Activated T-cell treated with anti-CD3 and anti-CD28 coated beads, Interleukin-2, amount 50 U/mL, for 4 hours (primary cell): ENCODE results near the gene LARP4B. TPM values are rescaled to one million over a fixed set of nuclear protein-coding genes. Genes with fewer than 3 reads are reported as not detected.

Experiments used
- ATAC-seq, 2 donors: fragments of 200-7000 bp; cut with Tn5 transposase; one replicate each; pipeline ENCODE4 v1.10.0; 2021
- DNase-seq: peaks from one replicate; pipeline ENCODE4 v3.0.0-alpha.2; 2020
- H3K27me3 Mint-ChIP-seq: one replicate; pipeline ENCODE4 v1.8.0; 2021; ENCODE audit warnings: low read depth, mixed read lengths
- H3K36me3 Mint-ChIP-seq: one replicate; pipeline ENCODE4 v1.8.0; 2022; ENCODE audit warnings: mixed read lengths; ENCODE audit not compliant: insufficient read depth
- H3K4me1 Mint-ChIP-seq: one replicate; pipeline ENCODE4 v1.8.0; 2021; ENCODE audit warnings: low read depth, mixed read lengths
- H3K4me3 Mint-ChIP-seq: one replicate; pipeline ENCODE4 v1.8.0; 2021; ENCODE audit warnings: mild to moderate bottlenecking, moderate library complexity, mixed read lengths
- H3K9me3 Mint-ChIP-seq: one replicate; pipeline ENCODE4 v1.8.0; 2021; ENCODE audit warnings: mixed read lengths
- total RNA-seq, 3 donors: library from RNA; stranded (reverse); gene quantifications; one replicate each; pipeline ENCODE4 v1.2.1, GENCODE V29; 2021

Gene LARP4B
- total RNA-seq, 3 donors from 2014 or later = 126 to 143 (median 138) TPM

- Mint-ChIP-seq H3K9me3 (no peaks in the 10 kb centered on the region), H3K4me3 (no peak overlapping the region), H3K36me3 (peaks cover 41% of the 10 kb centered on the region), H3K27me3 (no peaks in the 10 kb centered on the region), H3K4me1 (peaks cover 3% of the 10 kb centered on the region)
- ATAC-seq (no peak), DNase-seq (no peak)
Observed at GRCh38 chr10:878895-879294, 52.6 kb downstream of the LARP4B start.

GRCh38 chr10:878333-878759 lies 53.2 kb downstream of the LARP4B start:
- no peak overlapping the region for H3K4me3 Mint-ChIP-seq
- H3K9me3 Mint-ChIP-seq = no peaks in the 10 kb centered on the region
- peaks cover 39% of the 10 kb centered on the region for H3K36me3 Mint-ChIP-seq
- H3K4me1 Mint-ChIP-seq = peaks cover 3% of the 10 kb centered on the region
- ATAC-seq (no peak), DNase-seq (no peak)
- H3K27me3 Mint-ChIP-seq = no peaks in the 10 kb centered on the region

GRCh38 chr10:876438-876837 lies 55.1 kb downstream of the LARP4B start:
- Mint-ChIP-seq H3K36me3 (peaks cover 45% of the 10 kb centered on the region), H3K4me1 (peaks cover 13% of the 10 kb centered on the region), H3K27me3 (no peaks in the 10 kb centered on the region), H3K4me3 (no peak overlapping the region), H3K9me3 (no peaks in the 10 kb centered on the region)
- DNase-seq (no peak), ATAC-seq (no peak)

- ATAC-seq (no peak), DNase-seq (no peak)
- Mint-ChIP-seq H3K36me3 (peaks cover 48% of the 10 kb centered on the region), H3K4me3 (no peak overlapping the region), H3K4me1 (peaks cover 26% of the 10 kb centered on the region), H3K9me3 (no peaks in the 10 kb centered on the region), H3K27me3 (no peaks in the 10 kb centered on the region)
Observed at GRCh38 chr10:873020-873419, 58.5 kb downstream of the LARP4B start.

- Mint-ChIP-seq H3K27me3 (no peaks in the 10 kb centered on the region), H3K4me3 (no peak overlapping the region), H3K4me1 (peaks cover 28% of the 10 kb centered on the region), H3K36me3 (peaks cover 41% of the 10 kb centered on the region), H3K9me3 (no peaks in the 10 kb centered on the region)
- no peak for ATAC-seq
- DNase-seq = no peak
Observed at GRCh38 chr10:871951-872403, 59.5 kb downstream of the LARP4B start.

- Mint-ChIP-seq H3K4me1 (peaks cover 28% of the 10 kb centered on the region), H3K27me3 (no peaks in the 10 kb centered on the region), H3K4me3 (no peak overlapping the region), H3K9me3 (no peaks in the 10 kb centered on the region), H3K36me3 (peaks cover 46% of the 10 kb centered on the region)
- DNase-seq = no peak
- peak; percentile 32 to 46 for ATAC-seq
Observed at GRCh38 chr10:870564-871166, 60.8 kb downstream of the LARP4B start.

- DNase-seq = no peak
- no peaks in the 10 kb centered on the region for H3K9me3 Mint-ChIP-seq
- H3K4me3 Mint-ChIP-seq = no peak overlapping the region
- H3K4me1 Mint-ChIP-seq = peaks cover 27% of the 10 kb centered on the region
- H3K36me3 Mint-ChIP-seq = peaks cover 49% of the 10 kb centered on the region
- no peak for ATAC-seq
- H3K27me3 Mint-ChIP-seq = no peaks in the 10 kb centered on the region
Observed at GRCh38 chr10:869171-869570, 62.3 kb downstream of the LARP4B start.

GRCh38 chr10:867807-868206 lies 63.7 kb downstream of the LARP4B start:
- DNase-seq (no peak), ATAC-seq (no peak)
- Mint-ChIP-seq H3K4me3 (no peak overlapping the region), H3K9me3 (no peaks in the 10 kb centered on the region), H3K27me3 (no peaks in the 10 kb centered on the region), H3K36me3 (peaks cover 52% of the 10 kb centered on the region), H3K4me1 (peaks cover 27% of the 10 kb centered on the region)

- ATAC-seq = no peak
- Mint-ChIP-seq H3K36me3 (peaks cover 48% of the 10 kb centered on the region), H3K4me1 (peaks cover 18% of the 10 kb centered on the region), H3K27me3 (no peaks in the 10 kb centered on the region), H3K4me3 (no peak overlapping the region), H3K9me3 (no peaks in the 10 kb centered on the region)
- no peak for DNase-seq
Observed at GRCh38 chr10:866577-866941, 64.9 kb downstream of the LARP4B start.

- Mint-ChIP-seq H3K4me3 (no peak overlapping the region), H3K36me3 (peaks cover 46% of the 10 kb centered on the region), H3K9me3 (no peaks in the 10 kb centered on the region), H3K4me1 (peaks cover 13% of the 10 kb centered on the region), H3K27me3 (no peaks in the 10 kb centered on the region)
- no peak for DNase-seq
- no peak for ATAC-seq
Observed at GRCh38 chr10:865924-866576, 65.5 kb downstream of the LARP4B start.

- Mint-ChIP-seq H3K4me3 (no peak overlapping the region), H3K4me1 (peaks cover 7% of the 10 kb centered on the region), H3K27me3 (no peaks in the 10 kb centered on the region), H3K36me3 (peaks cover 42% of the 10 kb centered on the region), H3K9me3 (no peaks in the 10 kb centered on the region)
- DNase-seq = no peak
- ATAC-seq = no peak
Observed at GRCh38 chr10:865257-865656, 66.2 kb downstream of the LARP4B start.

GRCh38 chr10:860519-860918 lies 71.0 kb downstream of the LARP4B start:
- no peak for ATAC-seq
- Mint-ChIP-seq H3K4me3 (no peak overlapping the region), H3K4me1 (peaks cover 21% of the 10 kb centered on the region), H3K9me3 (no peaks in the 10 kb centered on the region), H3K27me3 (no peaks in the 10 kb centered on the region), H3K36me3 (peaks cover 42% of the 10 kb centered on the region)
- no peak for DNase-seq

- Mint-ChIP-seq H3K27me3 (no peaks in the 10 kb centered on the region), H3K9me3 (no peaks in the 10 kb centered on the region), H3K4me3 (no peak overlapping the region), H3K36me3 (peaks cover 53% of the 10 kb centered on the region), H3K4me1 (peaks cover 38% of the 10 kb centered on the region)
- ATAC-seq (no peak), DNase-seq (no peak)
Observed at GRCh38 chr10:856416-857157, 74.9 kb downstream of the LARP4B start.

- no peak for DNase-seq
- peaks cover 44% of the 10 kb centered on the region for H3K4me1 Mint-ChIP-seq
- H3K27me3 Mint-ChIP-seq = no peaks in the 10 kb centered on the region
- no peak for ATAC-seq
- no peak overlapping the region for H3K4me3 Mint-ChIP-seq
- H3K9me3 Mint-ChIP-seq = peaks cover 3% of the 10 kb centered on the region
- peaks cover 57% of the 10 kb centered on the region for H3K36me3 Mint-ChIP-seq
Observed at GRCh38 chr10:855671-856070, 75.8 kb downstream of the LARP4B start.

GRCh38 chr10:855079-855478 lies 76.4 kb downstream of the LARP4B start:
- peaks cover 45% of the 10 kb centered on the region for H3K4me1 Mint-ChIP-seq
- no peak overlapping the region for H3K4me3 Mint-ChIP-seq
- no peaks in the 10 kb centered on the region for H3K27me3 Mint-ChIP-seq
- ATAC-seq (no peak), DNase-seq (no peak)
- H3K9me3 Mint-ChIP-seq = peaks cover 4% of the 10 kb centered on the region
- peaks cover 62% of the 10 kb centered on the region for H3K36me3 Mint-ChIP-seq
